BJ (cell line): Measurements from ENCODE around the gene TEK. TPM values are rescaled to one million over a fixed set of nuclear protein-coding genes. Genes with fewer than 3 reads are reported as not detected.
A peak's percentile ranks its signal among the peaks of the same experiment; 100 is the strongest.

Source experiments
- CTCF ChIA-PET: fragments of 350-600 bp; formaldehyde crosslinking; extraction: SDS; loops from one replicate; lab custom pipeline; 2021; ENCODE audit warnings: antibody characterized with exemption, inconsistent platforms; lab: Yijun Ruan, JAX
- POLR2A ChIA-PET: fragments of 300-600 bp; sonication (Branson Sonifier 250); formaldehyde crosslinking; extraction: SDS; loops from one replicate; lab custom pipeline; 2021; ENCODE audit warnings: antibody characterized with exemption; lab: Charles Lee
- DNase-seq: peaks from one replicate; pipeline ENCODE4 v3.0.0-alpha.2; 2011; ENCODE audit warnings: low read depth
- H3K27me3 ChIP-seq: 2 replicates; pipeline ENCODE4 v1.6.0; 2011; ENCODE audit warnings: low read length; ENCODE audit not compliant: control insufficient read depth, insufficient read depth
- H3K36me3 ChIP-seq: 2 replicates; pipeline ENCODE4 v1.5.1; 2011; ENCODE audit warnings: low read length; ENCODE audit not compliant: control insufficient read depth, insufficient read depth
- H3K4me3 ChIP-seq: 2 replicates; pipeline ENCODE4 v1.5.1; 2011; ENCODE audit warnings: low read depth, mild to moderate bottlenecking, control low read depth, low read length
- CTCF ChIP-seq: IDR thresholded peaks from 2 replicates; pipeline ENCODE4 v1.5.1; 2011; ENCODE audit warnings: low read depth, mild to moderate bottlenecking, control low read depth, inconsistent platforms, low read length, moderate library complexity; ENCODE audit not compliant: insufficient read depth
- polyA plus RNA-seq: library from polyadenylated mRNA; depleted of rRNA; stranded (reverse); fragments of >200 nt; gene quantifications from 2 replicates; pipeline ENCODE4 v1.2.3, GENCODE V29; 2011

TEK gene
- polyA plus RNA-seq, 1 experiment = 0.60 TPM

GRCh38 chr9:27189426-27189825, 80.4 kb downstream of the TEK start:
- Histone ChIP-seq H3K36me3 (no peaks in the 10 kb centered on the region), H3K4me3 (no peak overlapping the region), H3K27me3 (no peaks in the 10 kb centered on the region)
- no peak for TF ChIP-seq CTCF
- DNase-seq = no peak
- CTCF ChIA-PET = no interaction called here
- POLR2A ChIA-PET = no interaction called here

- DNase-seq = no peak
- H3K4me3 ChIP-seq = no peak overlapping the region
- H3K27me3 ChIP-seq = no peaks in the 10 kb centered on the region
- ChIA-PET CTCF (no interaction called here), POLR2A (no interaction called here)
- no peaks in the 10 kb centered on the region for H3K36me3 ChIP-seq
- no peak for TF ChIP-seq CTCF
Measured at GRCh38 chr9:27192291-27192960, 83.4 kb downstream of the TEK start.

DNA sequence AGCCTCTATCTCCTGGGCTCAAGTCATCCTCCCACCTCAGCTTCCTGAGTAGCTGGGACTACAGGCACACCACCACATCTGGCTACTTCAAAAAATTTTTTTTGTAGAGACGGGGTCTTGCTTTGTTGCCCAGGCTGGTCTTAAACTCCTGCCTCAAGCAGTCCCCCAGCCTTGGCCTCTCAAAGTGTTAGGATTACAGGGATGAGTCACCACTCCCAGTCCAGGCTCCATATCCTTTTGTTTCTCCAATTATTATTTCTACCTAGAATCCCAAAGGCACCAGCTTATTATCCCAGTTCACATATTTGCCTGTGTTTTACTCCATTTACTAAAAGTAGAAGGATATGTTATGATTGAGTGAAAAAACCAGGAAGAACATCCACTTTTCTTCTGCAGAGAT, 84.9 kb downstream of the TEK start:
- Histone ChIP-seq H3K27me3 (no peaks in the 10 kb centered on the region), H3K4me3 (no peak overlapping the region), H3K36me3 (no peaks in the 10 kb centered on the region)
- POLR2A ChIA-PET = no interaction called here
- no peak for TF ChIP-seq CTCF
- CTCF ChIA-PET = interaction anchor here (0.6 kb wide), 1 partner anchor 79 kb away, joined by 3 read pairs; no protein-coding TSS in a partner anchor
- DNase-seq = no peak

- TF ChIP-seq CTCF = no peak
- CTCF ChIA-PET = interaction anchor here (0.6 kb wide), 1 partner anchor 80 kb away, joined by 3 read pairs; no protein-coding TSS in a partner anchor
- H3K36me3 ChIP-seq = no peaks in the 10 kb centered on the region
- no peaks in the 10 kb centered on the region for H3K27me3 ChIP-seq
- DNase-seq = peak; percentile 50
- POLR2A ChIA-PET = no interaction called here
- no peak overlapping the region for H3K4me3 ChIP-seq
Measured at GRCh38 chr9:27194401-27195091, 85.5 kb downstream of the TEK start.

DNA sequence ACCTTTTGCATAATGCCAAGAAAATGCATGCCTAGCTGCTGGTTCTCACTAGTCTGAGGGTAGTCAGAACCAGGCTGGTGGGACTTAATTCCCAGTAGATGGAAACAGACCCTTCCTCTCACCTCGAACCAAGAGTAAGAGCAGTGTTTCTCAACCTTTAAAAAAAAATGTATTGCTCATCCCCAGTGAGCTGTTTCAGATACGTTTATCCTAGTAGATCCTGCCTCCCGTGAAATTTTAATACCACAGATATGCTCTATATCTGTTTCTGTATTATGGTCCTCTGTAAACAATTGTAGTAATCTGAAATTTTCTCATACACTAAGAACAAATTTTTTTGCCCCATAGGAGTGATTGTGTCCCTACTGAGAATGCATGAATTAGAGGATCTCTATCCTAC, 86.2 kb downstream of the TEK start:
- ChIA-PET CTCF (interaction anchor here (0.6 kb wide), 1 partner anchor 472 kb away, joined by 3 read pairs; no protein-coding TSS in a partner anchor), POLR2A (no interaction called here)
- no peak for DNase-seq

More for the DNA sequence above, 86.2 kb downstream of the TEK start:
- no peak for TF ChIP-seq CTCF
- H3K36me3 ChIP-seq = no peaks in the 10 kb centered on the region
- no peaks in the 10 kb centered on the region for H3K27me3 ChIP-seq
- H3K4me3 ChIP-seq = no peak overlapping the region
